Right ventricle myocardium inferior (tissue), 1 donor: Measurements from ENCODE around the gene PLOD2. TPM values are rescaled to one million over a fixed set of nuclear protein-coding genes. Genes with fewer than 3 reads are reported as not detected.

Source experiments
- ATAC-seq: fragments of 200-7000 bp; cut with Tn5 transposase; one replicate; pipeline ENCODE4 v1.9.1; 2020; ENCODE audit warnings: mild to moderate bottlenecking, moderate library complexity
- DNase-seq: peaks from one replicate; pipeline ENCODE4 v3.0.0; 2021; ENCODE audit errors: missing footprints
- intact Hi-C: fragments of 100-400 bp; cut with DNase I; formaldehyde crosslinking; loops from one replicate; pipeline ENCODE4 v1.11.0; 2022
- total RNA-seq: library from RNA; stranded (reverse); fragmentation: NEBNext Ultra II Directional; extraction: Animal tissue kit (Norgen Biotek cat#: 25700); gene quantifications from one replicate; pipeline ENCODE4 v1.2.1, GENCODE V29; 2021
- donor health status: DM: no; HTN: yes; CAD: no; lungs with severe emphysema.

The PLOD2 gene
- total RNA-seq, 1 donor from 2014 or later: 19.7 TPM

- ATAC-seq (no peak), DNase-seq (no peak)
- intact Hi-C loops: no loop called here
These were observed 11.6 kb upstream of the PLOD2 start for GRCh38 chr3:146172586-146172985.

GRCh38 chr3:146170591-146170990 is 9.6 kb upstream of the PLOD2 start:
- intact Hi-C loops: no loop called here
- DNase-seq (no peak), ATAC-seq (no peak)

GRCh38 chr3:146169891-146170290 is 8.9 kb upstream of the PLOD2 start:
- intact Hi-C loops: no loop called here
- DNase-seq: no peak
- ATAC-seq: no peak

GRCh38 chr3:146166826-146167225 is 5.8 kb upstream of the PLOD2 start:
- intact Hi-C loops: no loop called here
- DNase-seq (no peak), ATAC-seq (peak; percentile 53)

GRCh38 chr3:146166415-146166821 is 5.4 kb upstream of the PLOD2 start:
- DNase-seq (no peak), ATAC-seq (peak; percentile 17)
- intact Hi-C loops: no loop called here

GRCh38 chr3:146165877-146166276 is 4.9 kb upstream of the PLOD2 start:
- DNase-seq (no peak), ATAC-seq (no peak)
- intact Hi-C loops: no loop called here

GRCh38 chr3:146164971-146165769 is 4.2 kb upstream of the PLOD2 start:
- ATAC-seq (no peak), DNase-seq (no peak)
- intact Hi-C loops: loop anchor here (5.0 kb wide), 1 partner anchor 93 kb away; no protein-coding TSS in a partner anchor

- intact Hi-C loops: loop anchor here (5.0 kb wide), 1 partner anchor 92 kb away; no protein-coding TSS in a partner anchor
- DNase-seq (no peak), ATAC-seq (no peak)
These were observed 3.5 kb upstream of the PLOD2 start for GRCh38 chr3:146164506-146164905.

GRCh38 chr3:146164071-146164470 is 3.1 kb upstream of the PLOD2 start:
- ATAC-seq (no peak), DNase-seq (no peak)
- intact Hi-C loops: loop anchor here (5.0 kb wide), 1 partner anchor 92 kb away; no protein-coding TSS in a partner anchor

GRCh38 chr3:146163584-146163983 is 2.6 kb upstream of the PLOD2 start:
- ATAC-seq: no peak
- intact Hi-C loops: loop anchor here (5.0 kb wide), 1 partner anchor 91 kb away; no protein-coding TSS in a partner anchor
- DNase-seq: no peak

GRCh38 chr3:146162561-146162960 is 1.6 kb upstream of the PLOD2 start:
- DNase-seq (no peak), ATAC-seq (no peak)
- intact Hi-C loops: loop anchor here (5.0 kb wide), 1 partner anchor 90 kb away; no protein-coding TSS in a partner anchor

- intact Hi-C loops: loop anchor here (2.0 to 5.0 kb wide), 2 partner anchors 23 to 89 kb away; no protein-coding TSS in a partner anchor
- ATAC-seq: peak; percentile 23
These were observed 649 bp upstream of the PLOD2 start for GRCh38 chr3:146161663-146162002.

GRCh38 chr3:146160321-146160963 is 542 bp downstream of the PLOD2 start:
- intact Hi-C loops: loop anchor here (2.0 to 5.0 kb wide), 2 partner anchors 22 to 88 kb away; no protein-coding TSS in a partner anchor
- peak; percentile 57 for ATAC-seq
- no peak for DNase-seq

More at GRCh38 chr3:146161663-146162002, 649 bp upstream of the PLOD2 start:
- no peak for DNase-seq

- intact Hi-C loops: loop anchor here (2.0 to 5.0 kb wide), 2 partner anchors 21 to 87 kb away; no protein-coding TSS in a partner anchor
- no peak for DNase-seq
- ATAC-seq: no peak
These were observed 1.2 kb downstream of the PLOD2 start for GRCh38 chr3:146159616-146160320.

- ATAC-seq (no peak), DNase-seq (no peak)
- intact Hi-C loops: no loop called here
These were observed 1.9 kb downstream of the PLOD2 start for GRCh38 chr3:146159037-146159436.

- ATAC-seq (no peak), DNase-seq (no peak)
- intact Hi-C loops: no loop called here
These were observed 3.5 kb downstream of the PLOD2 start for GRCh38 chr3:146157325-146158060.

- no peak for ATAC-seq
- intact Hi-C loops: no loop called here
- DNase-seq: no peak
These were observed 4.2 kb downstream of the PLOD2 start for GRCh38 chr3:146156666-146157314.

- DNase-seq (no peak), ATAC-seq (no peak)
- intact Hi-C loops: no loop called here
These were observed 4.9 kb downstream of the PLOD2 start for GRCh38 chr3:146156095-146156494.
